ENCODE results near the gene IGF1R. TPM values are rescaled to one million over a fixed set of nuclear protein-coding genes. Genes with fewer than 3 reads are reported as not detected.

The IGF1R gene
- total RNA-seq, 4 donors from 2014 or later = 59.6 to 172 (median 88.5) TPM

DNA sequence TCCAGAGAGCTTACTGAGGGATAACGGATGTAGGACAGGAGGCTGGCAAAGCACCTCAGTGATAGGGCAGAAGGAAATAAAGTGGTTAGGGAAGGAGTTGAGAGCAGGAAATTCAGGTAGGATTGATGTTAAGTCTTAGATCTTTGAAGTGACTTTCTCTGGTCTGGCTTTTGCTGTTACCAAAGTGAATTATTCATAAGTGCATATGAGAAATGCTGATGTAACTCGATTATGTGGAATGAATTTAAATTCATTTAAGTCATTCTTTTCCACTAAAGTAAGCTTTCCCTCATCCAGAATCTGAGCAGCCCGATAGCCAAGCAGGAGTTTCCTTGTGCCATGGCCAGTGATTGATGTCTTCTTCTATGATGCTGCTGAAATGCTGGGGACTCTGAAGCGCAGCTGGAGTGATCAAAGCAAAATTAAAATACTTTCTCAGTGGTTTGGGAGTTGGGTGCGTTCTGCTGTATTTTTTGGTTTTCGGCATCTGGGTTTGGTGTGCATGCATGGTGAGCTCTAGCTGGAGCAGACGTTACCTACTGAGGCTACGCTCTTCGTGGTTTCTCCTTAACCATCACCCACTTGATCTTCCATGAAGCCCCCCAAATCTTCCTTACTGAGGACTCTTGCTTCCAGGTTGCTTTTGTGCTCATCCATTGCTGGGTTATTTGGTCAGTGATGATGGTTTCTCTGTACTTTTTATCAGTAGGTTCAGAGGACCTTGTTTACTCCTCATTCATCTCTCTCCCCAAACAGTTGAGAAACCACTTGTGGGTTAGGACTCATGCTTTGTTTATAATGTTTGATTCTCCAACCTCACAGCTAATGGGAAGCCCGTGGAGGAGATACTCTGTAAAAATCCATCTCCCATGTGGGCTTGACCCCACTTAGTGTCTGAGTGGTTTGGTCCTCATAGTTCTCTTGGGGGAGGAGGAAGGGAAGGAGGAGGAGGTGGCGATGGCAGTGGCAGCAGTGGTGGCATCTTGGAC is 72.5 kb downstream of the IGF1R start:
- WGBS, 2 donors = 81 to 87% methylated on average over 11 of the region's 11 CpGs
- TF ChIP-seq, protein P1, sequence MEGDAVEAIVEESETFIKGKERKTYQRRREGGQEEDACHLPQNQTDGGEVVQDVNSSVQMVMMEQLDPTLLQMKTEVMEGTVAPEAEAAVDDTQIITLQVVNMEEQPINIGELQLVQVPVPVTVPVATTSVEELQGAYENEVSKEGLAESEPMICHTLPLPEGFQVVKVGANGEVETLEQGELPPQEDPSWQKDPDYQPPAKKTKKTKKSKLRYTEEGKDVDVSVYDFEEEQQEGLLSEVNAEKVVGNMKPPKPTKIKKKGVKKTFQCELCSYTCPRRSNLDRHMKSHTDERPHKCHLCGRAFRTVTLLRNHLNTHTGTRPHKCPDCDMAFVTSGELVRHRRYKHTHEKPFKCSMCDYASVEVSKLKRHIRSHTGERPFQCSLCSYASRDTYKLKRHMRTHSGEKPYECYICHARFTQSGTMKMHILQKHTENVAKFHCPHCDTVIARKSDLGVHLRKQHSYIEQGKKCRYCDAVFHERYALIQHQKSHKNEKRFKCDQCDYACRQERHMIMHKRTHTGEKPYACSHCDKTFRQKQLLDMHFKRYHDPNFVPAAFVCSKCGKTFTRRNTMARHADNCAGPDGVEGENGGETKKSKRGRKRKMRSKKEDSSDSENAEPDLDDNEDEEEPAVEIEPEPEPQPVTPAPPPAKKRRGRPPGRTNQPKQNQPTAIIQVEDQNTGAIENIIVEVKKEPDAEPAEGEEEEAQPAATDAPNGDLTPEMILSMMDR (IDR thresholded peaks at IDR 0.05) = no peak
- no peak for TF ChIP-seq POLR2A (IDR thresholded peaks at IDR 0.05)
- intact Hi-C loops (cut with DNase I; ENCODE audit: low total_unique reads) = no loop called here
- DNase-seq (ENCODE audit: low spot score in 2 of 2) = no peak
- no peak overlapping the region for H3K4me3 ChIP-seq (ENCODE audit: low read depth, poor library complexity, severe bottlenecking)

DNA sequence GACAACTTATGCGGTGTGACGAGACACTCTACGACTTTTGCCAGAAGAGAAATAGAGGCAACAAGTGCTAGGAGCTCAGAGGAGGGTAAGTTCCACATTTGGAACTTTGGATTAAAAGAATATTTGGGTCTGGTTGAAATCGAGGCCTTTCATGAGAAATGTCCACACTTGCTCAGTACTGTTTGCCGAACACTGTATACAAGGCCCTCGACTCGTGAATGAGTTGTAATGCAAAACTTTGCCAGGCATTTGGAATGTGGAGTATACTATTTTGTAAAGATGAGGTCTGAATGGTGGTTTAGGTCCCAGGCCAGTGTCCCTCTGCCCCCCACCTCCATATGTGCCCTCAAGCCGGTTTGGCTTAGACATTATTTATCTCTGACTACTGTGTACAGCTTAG is 73.9 kb downstream of the IGF1R start:
- TF ChIP-seq, protein P1 (IDR thresholded peaks at IDR 0.05) = no peak
- no peak for TF ChIP-seq POLR2A (IDR thresholded peaks at IDR 0.05)
- no peak for DNase-seq (ENCODE audit: low spot score in 2 of 2)
- H3K4me3 ChIP-seq (ENCODE audit: low read depth, poor library complexity, severe bottlenecking) = no peak overlapping the region
- intact Hi-C loops (cut with DNase I; ENCODE audit: low total_unique reads) = no loop called here
- WGBS, 2 donors = 94% methylated on average over 8 of the region's 8 CpGs

DNA sequence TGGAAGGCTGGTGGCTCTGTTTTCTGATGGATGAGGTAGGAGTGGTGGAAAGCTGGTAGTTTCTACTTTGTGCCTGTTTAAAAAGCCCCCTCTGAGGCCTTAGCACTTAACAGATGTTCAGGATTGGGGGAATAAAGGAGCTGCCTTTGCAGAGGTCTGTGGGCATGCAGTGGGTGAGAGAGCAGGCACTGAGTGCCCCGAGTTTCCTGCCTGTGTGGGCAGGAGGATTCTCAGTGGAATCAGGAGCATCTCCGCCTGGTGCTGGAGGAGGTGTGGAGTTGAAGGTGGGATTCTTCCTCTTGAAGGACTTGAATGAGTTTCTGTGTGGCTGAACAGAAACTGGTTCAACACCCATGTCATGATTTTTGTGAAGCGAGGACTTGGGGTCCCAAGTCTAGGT is 74.3 kb downstream of the IGF1R start:
- intact Hi-C loops (cut with DNase I; ENCODE audit: low total_unique reads) = no loop called here
- no peak for TF ChIP-seq POLR2A (IDR thresholded peaks at IDR 0.05)
- H3K4me3 ChIP-seq (ENCODE audit: low read depth, poor library complexity, severe bottlenecking) = no peak overlapping the region
- WGBS, 2 donors = 80 to 94% methylated on average over 3 of the region's 3 CpGs
- DNase-seq (ENCODE audit: low spot score in 2 of 2) = no peak

DNA sequence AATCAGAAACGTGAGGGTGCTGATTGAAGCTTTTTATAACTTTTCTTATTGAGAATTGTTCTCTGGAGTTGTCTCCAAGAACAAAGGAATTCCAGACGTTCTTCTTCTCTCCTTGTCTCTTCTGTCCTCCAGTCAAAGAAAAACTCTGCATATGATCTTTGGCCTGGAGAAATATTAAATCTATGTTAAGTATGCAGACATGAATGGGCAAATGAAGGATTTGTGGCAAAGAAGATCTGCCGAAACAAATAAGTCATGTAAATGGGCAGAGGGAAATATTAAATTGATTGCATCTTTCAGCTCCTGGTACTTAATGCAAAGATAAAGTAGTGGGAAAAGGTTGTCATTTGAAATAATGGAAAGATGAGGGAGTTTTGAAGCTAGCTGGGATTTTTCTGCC is 74.9 kb downstream of the IGF1R start:
- no peak for TF ChIP-seq POLR2A (IDR thresholded peaks at IDR 0.05)
- TF ChIP-seq, protein P1 (IDR thresholded peaks at IDR 0.05) = no peak
- intact Hi-C loops (cut with DNase I; ENCODE audit: low total_unique reads) = no loop called here
- no peak overlapping the region for H3K4me3 ChIP-seq (ENCODE audit: low read depth, poor library complexity, severe bottlenecking)
- no peak for DNase-seq (ENCODE audit: low spot score in 2 of 2)
- 58 to 63% methylated on average over 3 of the region's 3 CpGs for WGBS, 2 donors

DNA sequence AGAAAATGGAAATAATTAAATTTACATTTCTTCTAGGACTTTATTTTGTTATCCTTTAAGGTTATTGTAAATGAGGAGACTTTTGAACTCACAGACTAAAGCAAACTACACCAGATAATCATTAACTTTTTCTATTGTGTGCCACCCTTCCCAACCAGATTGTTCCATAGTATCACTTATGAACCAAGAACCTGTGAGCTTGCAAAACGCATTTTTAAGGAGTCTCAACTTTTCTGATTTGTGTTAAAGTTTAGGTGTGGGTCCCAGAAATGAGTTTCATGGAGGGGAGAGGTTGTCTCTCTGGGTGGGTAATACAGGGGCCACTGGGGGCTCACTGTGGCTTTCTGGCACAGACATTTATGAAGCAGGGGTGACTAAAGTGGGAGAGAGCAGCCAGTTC is 75.7 kb downstream of the IGF1R start:
- TF ChIP-seq, protein P1 (IDR thresholded peaks at IDR 0.05) = no peak
- no peak for TF ChIP-seq POLR2A (IDR thresholded peaks at IDR 0.05)
- no peak overlapping the region for H3K4me3 ChIP-seq (ENCODE audit: low read depth, poor library complexity, severe bottlenecking)
- 86 to 87% methylated on average over 1 of the region's 1 CpG for WGBS, 2 donors
- DNase-seq (ENCODE audit: low spot score in 2 of 2) = no peak
- intact Hi-C loops (cut with DNase I; ENCODE audit: low total_unique reads) = no loop called here

DNA sequence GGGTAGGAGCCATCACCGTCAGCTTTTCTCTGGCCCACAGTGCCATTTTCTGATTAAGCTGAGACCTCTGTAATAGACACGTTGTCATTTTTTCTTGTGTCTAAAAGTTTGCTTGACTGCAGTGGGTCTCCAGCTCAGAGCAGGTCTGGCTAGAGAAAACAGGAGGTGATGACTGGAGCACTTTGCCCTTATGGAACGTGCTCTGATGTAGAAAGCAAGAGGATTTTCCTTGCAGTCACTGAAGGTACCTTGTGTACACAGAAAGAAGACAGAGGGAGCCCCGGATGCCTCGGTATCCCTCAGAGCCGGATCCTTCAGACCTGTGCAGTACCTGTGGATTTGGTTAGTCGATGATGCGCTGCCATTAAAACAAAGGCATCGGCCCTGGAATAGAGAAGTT is 76.2 kb downstream of the IGF1R start:
- no peak for TF ChIP-seq POLR2A (IDR thresholded peaks at IDR 0.05)
- TF ChIP-seq, protein P1 (IDR thresholded peaks at IDR 0.05) = no peak
- intact Hi-C loops (cut with DNase I; ENCODE audit: low total_unique reads) = no loop called here

More for the DNA sequence above, 76.2 kb downstream of the IGF1R start:
- WGBS, 2 donors = 88 to 94% methylated on average over 9 of the region's 9 CpGs
- DNase-seq (ENCODE audit: low spot score in 2 of 2) = no peak
- H3K4me3 ChIP-seq (ENCODE audit: low read depth, poor library complexity, severe bottlenecking) = no peak overlapping the region
